ENCODE data around the gene SLC22A4. TPM values are rescaled to one million over a fixed set of nuclear protein-coding genes. Genes with fewer than 3 reads are reported as not detected.
A peak's percentile ranks its signal among the peaks of the same experiment; 100 is the strongest.

SLC22A4 gene
- total RNA-seq, 2 experiments from 2014 or later, result 0.14 TPM; not detected in 1

DNA sequence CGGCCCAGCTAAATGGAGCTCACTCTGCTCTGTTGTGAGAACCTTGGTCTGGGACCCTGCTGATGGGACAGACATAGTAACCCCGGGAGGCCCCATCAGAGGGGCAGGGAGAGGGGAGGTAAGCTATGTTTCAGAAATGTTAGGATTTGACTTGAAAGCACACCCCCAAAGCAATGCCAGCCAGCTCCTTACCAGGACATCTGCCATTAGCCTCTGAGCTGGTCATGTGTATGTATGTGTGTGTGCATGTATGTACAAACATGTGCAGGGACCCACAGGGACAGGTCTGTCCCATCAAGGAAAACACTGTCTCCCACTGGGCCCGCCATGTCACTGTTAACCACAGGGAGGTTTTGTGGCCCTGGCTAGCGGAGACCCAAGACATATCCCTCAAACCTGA is 14.5 kb downstream of the SLC22A4 start:
- POLR2A ChIA-PET, result interaction anchor here (1.0 kb wide), 1 partner anchor 15 kb away, joined by 3 read pairs; the partner anchor contains the start of gene SLC22A4
- no peak overlapping the region for H3K27ac Mint-ChIP-seq
- no peaks in the 10 kb centered on the region for H3K27me3 Mint-ChIP-seq
- DNase-seq, result no peak
- ATAC-seq (ENCODE audit: low read depth), result no peak
- H3K36me3 Mint-ChIP-seq, result no peaks in the 10 kb centered on the region
- H3K4me1 Mint-ChIP-seq, result peaks cover under 1% of the 10 kb centered on the region
- H3K4me3 Mint-ChIP-seq, result no peak overlapping the region
- H3K9me3 Mint-ChIP-seq, result no peaks in the 10 kb centered on the region

DNA sequence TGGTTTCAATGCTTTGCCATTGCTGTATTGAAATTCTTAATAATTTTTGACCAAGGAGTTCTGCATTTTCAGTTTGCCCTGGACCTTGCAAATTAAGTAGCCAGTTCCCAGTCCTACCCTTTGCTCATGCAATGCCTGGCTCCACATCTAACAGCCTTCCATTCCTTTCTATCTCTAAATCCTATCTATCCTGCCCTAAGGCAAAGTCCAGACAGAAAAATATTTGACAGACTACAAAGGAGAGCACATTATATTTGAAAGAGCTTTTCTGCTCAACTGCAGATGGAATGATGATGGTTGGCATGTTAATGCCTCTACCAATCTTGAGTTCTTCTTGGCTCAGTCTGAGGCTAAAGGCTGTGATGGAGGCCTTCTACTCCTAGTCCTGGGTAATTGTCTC is 15.5 kb downstream of the SLC22A4 start:
- DNase-seq (no peak), ATAC-seq (ENCODE audit: low read depth) (no peak)
- no peak overlapping the region for H3K4me3 Mint-ChIP-seq
- POLR2A ChIA-PET, result no interaction called here
- H3K27me3 Mint-ChIP-seq, result no peaks in the 10 kb centered on the region
- H3K36me3 Mint-ChIP-seq, result no peaks in the 10 kb centered on the region
- no peaks in the 10 kb centered on the region for H3K9me3 Mint-ChIP-seq
- H3K27ac Mint-ChIP-seq, result no peak overlapping the region
- peaks cover 1% of the 10 kb centered on the region for H3K4me1 Mint-ChIP-seq

DNA sequence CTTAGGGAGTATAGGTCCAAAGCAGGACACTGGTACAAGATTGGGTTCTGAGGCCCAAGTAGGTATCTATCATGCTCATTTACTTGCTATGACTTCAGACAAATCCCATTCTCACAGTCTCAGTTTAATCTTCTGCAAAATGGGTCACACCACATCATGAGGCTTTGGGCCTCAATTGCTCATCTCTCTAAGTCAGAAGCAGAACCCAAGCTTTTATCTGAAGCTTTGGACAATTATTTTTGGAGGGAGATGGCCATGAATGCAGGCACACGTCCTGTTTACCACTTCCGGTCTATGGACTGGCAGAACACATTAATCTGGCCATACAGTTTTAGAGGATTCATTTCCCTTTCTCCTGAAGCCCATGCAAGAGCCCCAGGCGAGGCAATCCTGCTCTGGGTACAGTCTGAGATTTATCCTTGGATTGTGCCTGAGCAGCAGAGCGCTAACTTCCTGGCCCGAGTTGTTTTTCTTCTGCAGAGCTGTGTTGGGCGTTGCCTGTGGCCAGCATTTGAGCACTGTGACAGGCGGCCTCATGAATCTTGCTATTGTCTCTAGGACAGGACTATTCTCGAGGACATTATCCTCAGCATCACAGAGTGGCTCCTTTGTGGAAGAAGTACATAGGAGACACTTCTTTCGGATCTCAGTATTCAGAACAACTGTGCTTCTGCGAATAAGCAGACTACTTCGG is 16.1 kb downstream of the SLC22A4 start:
- peaks cover 1% of the 10 kb centered on the region for H3K4me1 Mint-ChIP-seq
- POLR2A ChIA-PET, result no interaction called here
- no peaks in the 10 kb centered on the region for H3K27me3 Mint-ChIP-seq

DNA sequence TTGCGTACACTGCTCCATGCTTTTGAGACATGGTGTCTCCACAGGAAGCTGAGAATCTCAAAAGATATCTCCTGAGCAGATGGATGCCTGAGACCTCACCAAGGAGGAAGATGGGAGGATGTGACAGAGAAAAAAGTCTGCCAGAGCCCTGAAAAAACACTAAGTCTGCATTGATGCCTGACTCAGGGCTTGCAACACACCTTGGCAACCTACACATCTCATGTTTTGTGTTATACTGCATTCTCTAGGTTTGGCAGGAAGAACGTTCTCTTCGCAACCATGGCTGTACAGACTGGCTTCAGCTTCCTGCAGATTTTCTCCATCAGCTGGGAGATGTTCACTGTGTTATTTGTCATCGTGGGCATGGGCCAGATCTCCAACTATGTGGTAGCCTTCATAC is 19.2 kb downstream of the SLC22A4 start:
- DNase-seq (no peak), ATAC-seq (ENCODE audit: low read depth) (no peak)
- peaks cover 1% of the 10 kb centered on the region for H3K4me1 Mint-ChIP-seq
- no peaks in the 10 kb centered on the region for H3K36me3 Mint-ChIP-seq
- POLR2A ChIA-PET, result no interaction called here
- no peak overlapping the region for H3K4me3 Mint-ChIP-seq
- H3K9me3 Mint-ChIP-seq, result no peaks in the 10 kb centered on the region
- no peaks in the 10 kb centered on the region for H3K27me3 Mint-ChIP-seq
- no peak overlapping the region for H3K27ac Mint-ChIP-seq

More for the DNA sequence above, 16.1 kb downstream of the SLC22A4 start:
- no peak for DNase-seq
- no peak for ATAC-seq (ENCODE audit: low read depth)
- Mint-ChIP-seq H3K36me3 (no peaks in the 10 kb centered on the region), H3K9me3 (no peaks in the 10 kb centered on the region), H3K27ac (no peak overlapping the region), H3K4me3 (no peak overlapping the region)

DNA sequence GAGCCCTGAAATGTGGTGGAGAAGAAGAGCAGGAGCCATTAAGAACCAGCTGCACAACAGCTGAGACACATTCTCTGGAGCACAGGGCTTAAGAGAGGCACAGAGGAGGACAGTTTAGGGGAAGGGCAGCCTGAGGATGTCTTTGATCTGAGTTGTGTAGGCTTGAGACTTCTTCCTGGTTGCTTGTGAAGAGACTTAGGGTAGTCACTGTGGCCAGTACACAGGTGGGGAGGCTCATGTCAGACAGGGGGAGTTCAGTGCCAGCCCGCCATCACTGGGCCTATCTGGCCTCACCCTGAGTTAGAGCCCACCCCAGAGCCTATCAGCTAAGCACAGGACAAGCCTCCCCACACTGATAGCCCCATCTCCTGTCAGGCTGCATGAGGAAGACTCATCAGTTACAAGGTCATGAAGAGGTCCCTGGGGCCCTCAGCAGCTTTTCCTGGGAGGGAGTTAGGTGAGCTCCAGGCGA is 19.8 kb downstream of the SLC22A4 start:
- H3K27ac Mint-ChIP-seq, result peak overlapping the region; percentile 31

DNA sequence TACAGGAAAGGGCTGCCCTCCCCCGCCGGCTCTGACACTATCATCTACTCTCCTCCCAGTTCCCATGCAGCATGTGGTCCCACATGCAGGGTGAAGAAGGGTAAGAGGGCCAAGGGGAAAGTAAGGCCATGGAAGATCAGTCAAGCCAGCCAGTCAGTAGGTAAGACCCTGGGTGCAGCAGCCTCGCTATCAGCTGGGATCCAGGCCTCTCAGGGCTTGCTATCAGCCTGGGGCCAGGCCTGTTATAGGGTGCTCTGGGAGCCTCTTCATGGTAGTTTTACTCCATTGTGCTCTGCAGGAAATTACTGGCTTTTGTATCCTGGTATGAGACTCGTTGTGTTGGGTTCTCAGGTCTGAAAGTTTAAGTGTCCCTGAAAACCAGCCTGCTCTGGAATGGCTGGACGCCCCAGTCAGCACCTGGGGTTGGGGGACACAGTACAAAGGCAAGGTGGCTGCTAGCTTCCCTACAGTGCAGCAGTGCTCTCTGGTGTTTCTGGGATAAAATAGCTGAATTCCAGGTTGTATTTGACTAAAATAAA is 21.4 kb downstream of the SLC22A4 start:
- Mint-ChIP-seq H3K27ac (no peak overlapping the region), H3K4me1 (peaks cover 1% of the 10 kb centered on the region), H3K27me3 (no peaks in the 10 kb centered on the region), H3K36me3 (no peaks in the 10 kb centered on the region), H3K9me3 (no peaks in the 10 kb centered on the region), H3K4me3 (no peak overlapping the region)
- POLR2A ChIA-PET, result no interaction called here
- DNase-seq (no peak), ATAC-seq (ENCODE audit: low read depth) (no peak)

More for the DNA sequence above, 19.8 kb downstream of the SLC22A4 start:
- Mint-ChIP-seq H3K27me3 (no peaks in the 10 kb centered on the region), H3K4me1 (peaks cover 1% of the 10 kb centered on the region), H3K9me3 (no peaks in the 10 kb centered on the region), H3K36me3 (no peaks in the 10 kb centered on the region), H3K4me3 (no peak overlapping the region)
- no peak for ATAC-seq (ENCODE audit: low read depth)
- no peak for DNase-seq
- POLR2A ChIA-PET, result no interaction called here

DNA sequence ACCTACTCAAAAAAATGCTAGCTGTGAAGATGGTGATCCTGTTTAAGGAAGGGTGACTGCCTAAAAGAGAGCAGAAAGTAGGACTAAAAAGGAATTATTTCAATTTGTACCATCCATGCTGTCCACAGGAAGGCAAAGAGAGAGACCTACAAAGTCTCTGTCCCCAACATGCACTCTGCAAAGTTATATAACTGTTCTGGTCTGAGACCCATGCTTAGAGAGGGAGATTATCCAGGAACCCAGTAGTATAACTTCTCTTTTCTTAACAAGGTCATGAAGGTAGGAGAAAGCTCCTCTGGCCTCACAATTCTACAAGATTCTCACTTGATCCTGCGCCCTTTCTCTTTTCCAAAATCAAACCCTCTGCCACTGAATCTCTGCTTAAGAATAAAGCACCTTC is 25.8 kb downstream of the SLC22A4 start:
- DNase-seq (no peak), ATAC-seq (ENCODE audit: low read depth) (no peak)
- Mint-ChIP-seq H3K27me3 (no peaks in the 10 kb centered on the region), H3K9me3 (no peaks in the 10 kb centered on the region), H3K27ac (no peak overlapping the region), H3K4me3 (no peak overlapping the region), H3K36me3 (no peaks in the 10 kb centered on the region), H3K4me1 (no peaks in the 10 kb centered on the region)
- POLR2A ChIA-PET, result no interaction called here

DNA sequence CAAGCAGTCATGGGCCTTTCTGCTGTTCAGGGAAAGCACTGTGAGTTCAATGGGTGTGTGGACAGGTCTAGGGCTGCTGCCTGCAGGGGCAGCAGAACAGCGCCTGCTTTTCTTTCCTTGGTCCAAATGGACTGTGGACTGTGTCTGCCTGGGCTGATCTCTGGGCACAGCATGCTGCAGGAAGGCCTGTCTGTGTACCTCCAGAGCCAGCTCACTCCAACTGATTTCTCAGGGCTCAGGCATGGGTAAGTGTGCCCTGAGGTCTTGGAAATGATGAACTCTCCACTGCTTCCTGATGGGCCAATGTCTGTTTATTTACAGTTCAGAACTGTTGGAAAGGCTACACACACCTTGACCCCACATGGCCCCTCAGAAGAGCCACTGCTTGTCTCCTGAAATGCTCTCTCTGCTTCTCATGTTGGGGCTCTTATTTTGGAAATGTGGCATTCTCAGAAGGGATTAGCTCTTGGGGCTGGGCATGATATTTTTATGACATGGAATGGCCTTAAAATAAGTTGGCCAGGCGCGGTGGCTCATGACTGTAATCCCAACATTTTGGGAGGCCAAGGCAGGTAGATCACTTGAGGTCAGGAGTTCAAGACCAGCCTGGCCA is 27.0 kb downstream of the SLC22A4 start:
- POLR2A ChIA-PET, result interaction anchor here (0.8 kb wide), 1 partner anchor 24 kb away, joined by 3 read pairs; no protein-coding TSS in a partner anchor
- DNase-seq, result no peak
- ATAC-seq (ENCODE audit: low read depth), result no peak
- Mint-ChIP-seq H3K36me3 (no peaks in the 10 kb centered on the region), H3K27me3 (no peaks in the 10 kb centered on the region), H3K4me1 (no peaks in the 10 kb centered on the region), H3K27ac (no peak overlapping the region), H3K9me3 (no peaks in the 10 kb centered on the region), H3K4me3 (no peak overlapping the region)

DNA sequence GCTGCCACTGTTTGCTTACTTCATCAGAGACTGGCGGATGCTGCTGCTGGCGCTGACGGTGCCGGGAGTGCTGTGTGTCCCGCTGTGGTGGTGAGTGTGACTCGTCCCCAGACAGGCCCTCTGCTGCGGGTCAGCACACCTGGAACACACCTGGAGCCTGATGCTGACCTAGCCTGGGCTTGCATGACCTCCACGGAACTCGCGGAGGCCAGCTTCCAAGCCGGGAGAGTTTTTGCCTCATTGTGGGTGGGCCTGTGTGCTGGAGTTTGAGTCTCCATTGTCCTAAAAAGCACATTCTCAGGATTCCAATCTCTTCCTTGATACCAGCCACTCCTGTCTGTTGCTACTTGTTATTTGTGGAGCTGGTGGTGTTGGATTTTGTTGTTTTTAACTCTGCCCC is 28.1 kb downstream of the SLC22A4 start:
- no peak for DNase-seq
- Mint-ChIP-seq H3K4me3 (no peak overlapping the region), H3K36me3 (no peaks in the 10 kb centered on the region), H3K9me3 (no peaks in the 10 kb centered on the region), H3K4me1 (no peaks in the 10 kb centered on the region), H3K27ac (no peak overlapping the region), H3K27me3 (no peaks in the 10 kb centered on the region)
- POLR2A ChIA-PET, result no interaction called here
- no peak for ATAC-seq (ENCODE audit: low read depth)

DNA sequence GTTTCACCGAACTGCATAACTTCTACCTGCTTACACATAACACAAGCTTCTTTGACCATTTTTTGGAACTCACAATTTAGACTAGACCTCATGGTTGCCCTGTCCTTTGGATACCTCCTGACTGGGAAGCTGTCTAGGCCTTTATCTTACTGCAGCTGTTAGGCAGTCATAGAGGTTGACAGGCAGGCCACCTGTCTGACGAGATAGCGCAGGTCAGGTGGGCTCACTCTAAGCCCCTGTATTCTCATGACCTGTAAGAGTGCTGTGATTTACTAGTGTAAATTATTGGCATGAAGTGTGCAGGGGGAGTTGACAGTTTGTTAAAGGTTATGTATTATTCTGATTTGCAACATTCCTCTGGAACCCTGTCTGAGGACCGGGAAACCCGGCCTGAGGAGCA is 29.0 kb downstream of the SLC22A4 start:
- Mint-ChIP-seq H3K9me3 (no peaks in the 10 kb centered on the region), H3K27ac (no peak overlapping the region), H3K4me1 (no peaks in the 10 kb centered on the region), H3K27me3 (no peaks in the 10 kb centered on the region), H3K4me3 (no peak overlapping the region), H3K36me3 (no peaks in the 10 kb centered on the region)
- no peak for DNase-seq
- POLR2A ChIA-PET, result no interaction called here
- ATAC-seq (ENCODE audit: low read depth), result no peak

DNA sequence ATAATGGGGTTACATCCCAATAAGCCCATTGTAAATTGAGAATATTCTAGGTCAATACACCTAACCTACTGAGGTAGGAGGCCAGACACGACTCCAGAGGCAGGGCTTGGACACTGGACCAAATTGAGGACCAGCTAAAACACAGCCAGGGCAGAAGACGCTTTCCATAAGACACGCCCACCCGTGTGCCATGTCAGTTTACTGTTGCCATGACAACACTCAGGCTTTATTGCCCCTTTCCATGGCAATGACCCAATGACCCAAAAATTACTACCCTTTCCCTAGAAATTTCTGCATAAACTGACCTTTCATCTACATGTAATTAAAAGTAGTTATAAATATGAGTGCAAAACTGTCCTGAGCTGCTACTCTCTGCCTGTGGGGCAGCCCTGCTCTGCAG is 31.5 kb downstream of the SLC22A4 start:
- H3K36me3 Mint-ChIP-seq, result no peaks in the 10 kb centered on the region
- H3K9me3 Mint-ChIP-seq, result no peaks in the 10 kb centered on the region
- ATAC-seq (ENCODE audit: low read depth) (no peak), DNase-seq (no peak)
- H3K4me1 Mint-ChIP-seq, result no peaks in the 10 kb centered on the region
- H3K27me3 Mint-ChIP-seq, result no peaks in the 10 kb centered on the region
- H3K4me3 Mint-ChIP-seq, result no peak overlapping the region
- H3K27ac Mint-ChIP-seq, result no peak overlapping the region
- POLR2A ChIA-PET, result no interaction called here

DNA sequence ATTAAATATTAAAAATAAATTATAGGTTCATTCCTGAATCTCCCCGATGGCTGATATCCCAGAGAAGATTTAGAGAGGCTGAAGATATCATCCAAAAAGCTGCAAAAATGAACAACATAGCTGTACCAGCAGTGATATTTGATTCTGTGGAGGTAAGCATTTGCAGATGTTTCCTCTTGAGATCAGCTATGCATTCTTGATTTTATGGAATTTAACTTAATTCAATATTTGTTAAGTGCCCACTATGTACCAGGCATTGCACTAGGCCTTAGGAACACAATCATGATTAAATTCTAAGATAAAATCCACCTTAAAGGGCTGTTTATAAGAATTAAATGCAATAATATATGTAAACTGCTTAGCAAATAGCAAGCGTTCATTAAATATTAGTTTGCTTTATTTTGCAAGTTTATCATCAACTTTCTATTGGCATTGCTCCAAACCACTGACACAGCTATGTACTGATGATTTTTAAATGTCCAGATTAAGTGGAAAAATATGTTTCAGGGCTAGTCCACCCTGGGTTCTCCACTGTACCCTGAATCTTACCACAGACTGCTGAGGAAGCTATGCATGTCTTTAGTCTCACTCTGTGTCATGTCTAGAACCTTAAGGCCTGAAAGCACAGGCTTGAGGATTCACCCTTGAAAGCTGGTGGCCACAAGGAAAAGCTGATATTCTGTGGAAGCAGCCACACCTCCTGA is 33.2 kb downstream of the SLC22A4 start:
- POLR2A ChIA-PET, result interaction anchor here (0.6 kb wide), 1 partner anchor 708 kb away, joined by 3 read pairs; no protein-coding TSS in a partner anchor
- no peak for DNase-seq
- H3K9me3 Mint-ChIP-seq, result no peaks in the 10 kb centered on the region
- no peaks in the 10 kb centered on the region for H3K27me3 Mint-ChIP-seq
- no peak for ATAC-seq (ENCODE audit: low read depth)
- no peak overlapping the region for H3K4me3 Mint-ChIP-seq
- H3K4me1 Mint-ChIP-seq, result no peaks in the 10 kb centered on the region
- no peaks in the 10 kb centered on the region for H3K36me3 Mint-ChIP-seq
- no peak overlapping the region for H3K27ac Mint-ChIP-seq

DNA sequence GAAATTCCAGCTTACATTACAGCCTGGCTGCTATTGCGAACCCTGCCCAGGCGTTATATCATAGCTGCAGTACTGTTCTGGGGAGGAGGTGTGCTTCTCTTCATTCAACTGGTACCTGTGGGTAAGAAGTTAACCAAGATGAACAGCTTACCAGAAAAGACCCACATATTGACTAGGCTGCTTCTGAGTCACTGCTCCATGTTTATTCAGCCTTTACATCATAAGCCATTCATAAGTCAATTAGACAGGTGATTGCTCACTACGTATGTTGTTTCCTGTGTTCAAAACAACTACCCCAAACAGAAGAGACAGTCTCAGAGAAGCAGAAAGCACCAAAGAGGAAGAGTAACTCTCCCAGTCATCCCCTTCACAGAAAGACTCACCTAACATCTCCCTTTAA is 40.6 kb downstream of the SLC22A4 start:
- ATAC-seq (ENCODE audit: low read depth) (peak; percentile 52), DNase-seq (no peak)
- no peaks in the 10 kb centered on the region for H3K36me3 Mint-ChIP-seq
- peaks cover 5% of the 10 kb centered on the region for H3K4me1 Mint-ChIP-seq
- POLR2A ChIA-PET, result no interaction called here
- H3K27me3 Mint-ChIP-seq, result no peaks in the 10 kb centered on the region
- no peak overlapping the region for H3K27ac Mint-ChIP-seq
- H3K9me3 Mint-ChIP-seq, result no peaks in the 10 kb centered on the region
- no peak overlapping the region for H3K4me3 Mint-ChIP-seq
